ENCODE data around the gene PRICKLE1.

- TF ChIP-seq TGIF2 (CRISPR knock-in tag; IDR thresholded peaks at IDR 0.05) (no peak), BRF1 (IDR thresholded peaks at IDR 0.05; ENCODE audit: borderline replicate concordance, extremely low read depth, insufficient read length) (no peak), EZH2 (IDR thresholded peaks at IDR 0.05; ENCODE audit: borderline replicate concordance, low read depth, low read length) (no peak), ZBTB7A (IDR thresholded peaks at IDR 0.05; ENCODE audit: borderline replicate concordance, control insufficient read depth, low read depth, low read length) (no peak), PHF8 (IDR thresholded peaks at IDR 0.05; ENCODE audit: borderline replicate concordance, low read length) (no peak)
Measured at GRCh38 chr12:42586268-42586667, 3.3 kb downstream of the PRICKLE1 start.
